Osteocyte (in vitro differentiated cells): Measurements from ENCODE around the gene IL1RAP. TPM values are rescaled to one million over a fixed set of nuclear protein-coding genes. Genes with fewer than 3 reads are reported as not detected.
A peak's percentile ranks its signal among the peaks of the same experiment; 100 is the strongest.

ENCODE experiments used
- DNase-seq: peaks from one replicate; pipeline ENCODE4 v3.0.0; 2021; ENCODE audit warnings: mixed read lengths; ENCODE audit not compliant: unreplicated experiment; ENCODE audit errors: extremely low spot score
- H3K27ac Mint-ChIP-seq: one replicate; pipeline ENCODE4 v1.8.0; 2021; ENCODE audit warnings: mild to moderate bottlenecking, mixed read lengths; ENCODE audit not compliant: unreplicated experiment
- H3K27me3 Mint-ChIP-seq: one replicate; pipeline ENCODE4 v1.8.0; 2021; ENCODE audit warnings: mixed read lengths; ENCODE audit not compliant: unreplicated experiment
- H3K36me3 Mint-ChIP-seq: one replicate; pipeline ENCODE4 v1.8.0; 2021; ENCODE audit warnings: mixed read lengths; ENCODE audit not compliant: unreplicated experiment
- H3K4me1 Mint-ChIP-seq: one replicate; pipeline ENCODE4 v1.8.0; 2021; ENCODE audit warnings: mixed read lengths; ENCODE audit not compliant: unreplicated experiment
- H3K4me3 Mint-ChIP-seq: one replicate; pipeline ENCODE4 v1.8.0; 2021; ENCODE audit warnings: mild to moderate bottlenecking, moderate library complexity, mixed read lengths; ENCODE audit not compliant: unreplicated experiment
- H3K9me3 Mint-ChIP-seq: one replicate; pipeline ENCODE4 v1.8.0; 2021; ENCODE audit warnings: mixed read lengths; ENCODE audit not compliant: unreplicated experiment
- CTCF ChIP-seq: fragments of 200-600 bp; sonication (generic); IDR thresholded peaks from 2 replicates; pipeline ENCODE4 v1.5.0; 2021; ENCODE audit warnings: antibody characterized with exemption, mild to moderate bottlenecking, moderate library complexity
- total RNA-seq: library from RNA; stranded (reverse); gene quantifications from 2 replicates; pipeline ENCODE4 v1.2.1, GENCODE V29; 2021

The IL1RAP gene
- total RNA-seq, 1 donor from 2014 or later, result 29.3 TPM

GRCh38 chr3:190582667-190583066 lies 68.8 kb downstream of the IL1RAP start:
- Mint-ChIP-seq H3K4me3 (no peak overlapping the region), H3K27ac (no peak overlapping the region), H3K9me3 (no peaks in the 10 kb centered on the region), H3K36me3 (no peaks in the 10 kb centered on the region), H3K4me1 (peaks cover 26% of the 10 kb centered on the region), H3K27me3 (no peaks in the 10 kb centered on the region)
- TF ChIP-seq CTCF, result no peak
- DNase-seq, result no peak

GRCh38 chr3:190585805-190586630 lies 72.1 kb downstream of the IL1RAP start:
- no peaks in the 10 kb centered on the region for H3K9me3 Mint-ChIP-seq
- H3K36me3 Mint-ChIP-seq, result peaks cover 3% of the 10 kb centered on the region
- H3K4me1 Mint-ChIP-seq, result peaks cover 25% of the 10 kb centered on the region
- H3K27ac Mint-ChIP-seq, result peak overlapping the region; percentile 78
- no peak for TF ChIP-seq CTCF
- no peak overlapping the region for H3K4me3 Mint-ChIP-seq
- no peak for DNase-seq
- no peaks in the 10 kb centered on the region for H3K27me3 Mint-ChIP-seq

- Mint-ChIP-seq H3K4me3 (no peak overlapping the region), H3K36me3 (peaks cover 3% of the 10 kb centered on the region), H3K4me1 (peaks cover 23% of the 10 kb centered on the region), H3K27me3 (no peaks in the 10 kb centered on the region), H3K9me3 (no peaks in the 10 kb centered on the region), H3K27ac (peak overlapping the region; percentile 78)
- TF ChIP-seq CTCF, result no peak
- no peak for DNase-seq
Measured at GRCh38 chr3:190586631-190587011, 72.7 kb downstream of the IL1RAP start.

GRCh38 chr3:190588570-190588969 lies 74.7 kb downstream of the IL1RAP start:
- Mint-ChIP-seq H3K4me3 (no peak overlapping the region), H3K27me3 (no peaks in the 10 kb centered on the region), H3K36me3 (peaks cover 3% of the 10 kb centered on the region), H3K4me1 (peaks cover 25% of the 10 kb centered on the region), H3K9me3 (no peaks in the 10 kb centered on the region), H3K27ac (no peak overlapping the region)
- TF ChIP-seq CTCF, result no peak
- DNase-seq, result no peak

- H3K4me3 Mint-ChIP-seq, result no peak overlapping the region
- no peak overlapping the region for H3K27ac Mint-ChIP-seq
Measured at GRCh38 chr3:190589326-190589725, 75.4 kb downstream of the IL1RAP start.

More at GRCh38 chr3:190589326-190589725, 75.4 kb downstream of the IL1RAP start:
- Mint-ChIP-seq H3K4me1 (peaks cover 25% of the 10 kb centered on the region), H3K9me3 (no peaks in the 10 kb centered on the region), H3K27me3 (no peaks in the 10 kb centered on the region), H3K36me3 (peaks cover 3% of the 10 kb centered on the region)
- TF ChIP-seq CTCF, result no peak
- no peak for DNase-seq
